ENCODE measurements around the gene SEBOX. TPM values are rescaled to one million over a fixed set of nuclear protein-coding genes. Genes with fewer than 3 reads are reported as not detected.

The SEBOX gene
- total and polyA plus RNA-seq, 2 of the 8 experiments (the other 6 are each of a cell fraction or from before 2014, with no cell fraction given), result not detected

DNA sequence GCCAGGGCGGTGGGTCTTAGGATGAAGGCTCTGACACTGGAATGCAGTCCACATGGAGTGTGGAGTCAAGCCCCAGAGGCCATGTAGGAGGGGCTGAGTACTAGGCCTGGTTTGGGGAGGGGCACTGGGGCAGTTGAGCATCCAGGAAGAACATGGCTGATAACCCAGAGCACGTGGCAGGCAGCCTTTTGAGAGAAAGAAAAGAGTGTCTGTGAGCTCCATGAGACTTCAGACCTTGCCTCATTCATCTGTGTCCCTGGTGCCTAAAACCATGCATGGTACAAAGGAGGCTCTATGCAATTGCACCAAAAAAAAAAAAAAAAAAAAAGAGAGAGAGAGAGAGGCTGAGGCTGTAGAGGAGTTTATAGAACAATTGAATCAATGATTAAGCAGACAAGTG is 26.4 kb upstream of the SEBOX start:
- DNase-seq (ENCODE audit: low read depth in 1 of 2, low spot score in 2 of 2) (no peak), FAIRE-seq (no peak)
- POLR2A ChIA-PET (ENCODE audit: partially characterized antibody), result interaction anchor here (12.7 kb wide), 1 partner anchor 11 kb away, joined by 135 read pairs; the partner anchor contains the start of gene SLC46A1
- H3K23ac ChIP-seq (ENCODE audit: insufficient read length), result no peak overlapping the region
- no peak overlapping the region for H3K4ac ChIP-seq (replicated peaks; ENCODE audit: insufficient read length, low read depth, low read length)
- H3K79me2 ChIP-seq (ENCODE audit: control insufficient read depth in 1 of 2, insufficient read depth in 2 of 2, low read length in 2 of 2), result no peaks in the 10 kb centered on the region
- no peak overlapping the region for H4K5ac ChIP-seq (ENCODE audit: insufficient read length, low read depth, low read length)
- no peak overlapping the region for H2BK20ac ChIP-seq (ENCODE audit: low read length)
- 0 out of 8 replicates have a peak, but pooled peaks cover 0 to 3% (median 0%) of the 10 kb centered on the region in 4 experiments for H3K36me3 ChIP-seq (ENCODE audit: control insufficient read depth in 2 of 4, insufficient read depth in 4 of 4, low read length in 3 of 4)
- H4K91ac ChIP-seq (replicated peaks; ENCODE audit: insufficient read length, low read length), result no peak overlapping the region
- H3K4me2 ChIP-seq (ENCODE audit: insufficient read depth in 1 of 2, low read depth in 2 of 2, low read length in 2 of 2), result no peak overlapping the region
- H2BK12ac ChIP-seq (ENCODE audit: low read depth, low read length), result no peak overlapping the region
- CTCF ChIA-PET (ENCODE audit: partially characterized antibody), result interaction anchor here (0.6 to 2.0 kb wide), 4 partner anchors 9 to 14 kb away, joined by 3 to 9 read pairs (median 3); no protein-coding TSS in a partner anchor
- no peak overlapping the region for H4K8ac ChIP-seq (ENCODE audit: extremely low read depth, insufficient read depth, low read length)
- no peaks in the 10 kb centered on the region; a peak in 1 of 7 replicates for H3K4me1 ChIP-seq (replicated peaks in 1 of 4; ENCODE audit: control insufficient read depth in 3 of 4, insufficient read depth in 4 of 4, low read length in 3 of 4)
- H3K18ac ChIP-seq (ENCODE audit: extremely low read depth, low read length), result no peak overlapping the region
- no peak overlapping the region for H2BK120ac ChIP-seq (replicated peaks; ENCODE audit: low read depth, low read length)
- H2AFZ ChIP-seq (ENCODE audit: low read length), result no peak overlapping the region
- no peaks in the 10 kb centered on the region for H3K23me2 ChIP-seq (ENCODE audit: low read depth, low read length)
- H3K79me1 ChIP-seq (ENCODE audit: low read depth, low read length), result no peaks in the 10 kb centered on the region
- no peaks in the 10 kb centered on the region for H4K20me1 ChIP-seq (replicated peaks in 1 of 2; ENCODE audit: control insufficient read depth in 1 of 2, insufficient read depth in 2 of 2, low read length in 2 of 2)
- 83% methylated on average over 2 of the region's 2 CpGs; no CpG with 5 or more reads in 1 of the 2 experiments for WGBS, 2 experiments (ENCODE audit: extremely low coverage in 1 of 2, insufficient coverage in 1 of 2, insufficient read length in 1 of 2, insufficient replicate concordance in 2 of 2, low coverage in 1 of 2, low lambda C conversion rate in 2 of 2, missing lambda C conversion rate in 1 of 2)
- H3K9me3 ChIP-seq (ENCODE audit: insufficient read depth in 2 of 2, low read depth in 1 of 2, low read length in 1 of 2), result no peaks in the 10 kb centered on the region
- H2AK5ac ChIP-seq (ENCODE audit: low read depth, low read length), result no peak overlapping the region
- H3K14ac ChIP-seq (ENCODE audit: insufficient read length), result no peak overlapping the region
- no peaks in the 10 kb centered on the region for H3K27me3 ChIP-seq (replicated peaks in 1 of 4; ENCODE audit: control insufficient read depth in 3 of 4, extremely low read depth in 1 of 4, insufficient read depth in 3 of 4, low read length in 3 of 4)
- no peak overlapping the region for H3K27ac ChIP-seq (ENCODE audit: low read depth, low read length)
- H2BK5ac ChIP-seq (ENCODE audit: low read depth, low read length), result no peak overlapping the region
- H2BK15ac ChIP-seq (ENCODE audit: low read length), result no peak overlapping the region
- no peak overlapping the region for H3K56ac ChIP-seq (replicated peaks; ENCODE audit: insufficient read length, low read depth, low read length)
- H3K9ac ChIP-seq (replicated peaks in 1 of 4; ENCODE audit: extremely low read depth in 1 of 4, low read depth in 3 of 4, low read length in 3 of 4), result no peak overlapping the region
- H3K4me3 ChIP-seq (ENCODE audit: extremely low read depth in 1 of 4, insufficient read depth in 2 of 4, low read depth in 3 of 4, low read length in 4 of 4), result no peak overlapping the region
- no peak for TF ChIP-seq E2F6 (IDR thresholded peaks at IDR 0.05)
- TF ChIP-seq SIRT6 (IDR thresholded peaks at IDR 0.05; ENCODE audit: low read length), result no peak
- no peak for TF ChIP-seq KDM5A (IDR thresholded peaks at IDR 0.05; ENCODE audit: low read length)
- TF ChIP-seq USF2 (IDR thresholded peaks at IDR 0.05; ENCODE audit: low read length), result no peak
- TF ChIP-seq KDM1A (IDR thresholded peaks at IDR 0.05; ENCODE audit: borderline replicate concordance, low read length), result no peak
- TF ChIP-seq FOSL1 (IDR thresholded peaks at IDR 0.05; ENCODE audit: insufficient read depth, low read depth, low read length), result no peak
- TF ChIP-seq POLR2A (IDR thresholded peaks at IDR 0.05; ENCODE audit: control extremely low read depth in 1 of 2, low read depth in 2 of 2, low read length in 2 of 2), result no peak
- no peak for TF ChIP-seq JUND (IDR thresholded peaks at IDR 0.05; ENCODE audit: low read length)
- no peak for TF ChIP-seq SRF (IDR thresholded peaks at IDR 0.05; ENCODE audit: low read depth, low read length)
- no peak for TF ChIP-seq BRCA1 (IDR thresholded peaks at IDR 0.05; ENCODE audit: low read depth, low read length)
- TF ChIP-seq SP2 (IDR thresholded peaks at IDR 0.05; ENCODE audit: low read length), result no peak
- TF ChIP-seq BCL11A (IDR thresholded peaks at IDR 0.05; ENCODE audit: low read depth in 2 of 2, low read length in 2 of 2), result no peak
- no peak for TF ChIP-seq TAF1 (IDR thresholded peaks at IDR 0.05; ENCODE audit: low read depth, low read length)
- TF ChIP-seq SUZ12 (IDR thresholded peaks at IDR 0.05; ENCODE audit: low read length), result no peak
